HepG2 (cell line): Measurements from ENCODE around the gene ANO2. TPM values are rescaled to one million over a fixed set of nuclear protein-coding genes. Genes with fewer than 3 reads are reported as not detected.

Experiments
- ATAC-seq: fragments of 200-7000 bp; cut with Tn5 transposase; 3 replicates; pipeline ENCODE4 v1.9.1; 2020; ENCODE audit warnings: mild to moderate bottlenecking, moderate library complexity
- BruUV-seq: library from RNA; stranded (reverse); fragments of 400-500 nt; replicated peaks from 2 replicates; lab custom pipeline; 2021; lab: Mats Ljungman, UMichigan
- CTCF ChIA-PET: fragments of 300-600 bp; formaldehyde crosslinking; extraction: SDS; loops from one replicate; lab custom pipeline; 2021; ENCODE audit warnings: low total read pairs, inconsistent platforms, low intra/inter-chr PET ratio; lab: Yijun Ruan, JAX
- POLR2A ChIA-PET: fragments of 350-600 bp; sonication (Branson Sonifier 250); formaldehyde crosslinking; loops from one replicate; lab custom pipeline; 2020; ENCODE audit warnings: antibody characterized with exemption, inconsistent platforms; lab: Yijun Ruan, JAX
- DNase-seq: peaks from one replicate; pipeline ENCODE4 v3.0.0-alpha.2; 2015; ENCODE audit warnings: low spot score
- FAIRE-seq: peaks from 3 replicates; lab custom pipeline; 2011; peaks lifted over from hg19 to GRCh38; lab: Jason Lieb, UNC
- H2AFZ ChIP-seq: one replicate; pipeline ENCODE4 v1.6.1; 2011; ENCODE audit warnings: low read length, inconsistent platforms
- H3K27ac ChIP-seq: fragments of 300-600 bp; 3 replicates; pipeline ENCODE4 v1.8.0; 2011; ENCODE audit warnings: mixed run types, mild to moderate bottlenecking, mixed read lengths, low read length, inconsistent platforms; ENCODE audit not compliant: insufficient read depth; ENCODE audit errors: extremely low read length
- H3K27me3 ChIP-seq, 2 experiments: fragments of 200-600 bp in 1 of 2; 2 replicates in 1 of 2; 3 replicates in 1 of 2; pipeline versions ENCODE4 v1.6.0 to v1.8.0; 2011; ENCODE audit warnings: low read length in 2 of 2, mild to moderate bottlenecking in 2 of 2, moderate library complexity in 2 of 2, inconsistent platforms in 1 of 2; ENCODE audit not compliant: insufficient read depth in 2 of 2, control insufficient read depth in 1 of 2
- H3K36me3 ChIP-seq, 2 experiments: fragments of 200-600 bp in 1 of 2; replicated peaks in 1 of 2; 2 replicates in 1 of 2; 3 replicates in 1 of 2; pipeline versions ENCODE4 v1.5.1 to v1.8.0; 2011; ENCODE audit warnings: low read length in 2 of 2, inconsistent platforms in 1 of 2; ENCODE audit not compliant: insufficient read depth in 2 of 2, control insufficient read depth in 1 of 2
- H3K4me1 ChIP-seq: 2 replicates; pipeline ENCODE4 v1.5.1; 2012; ENCODE audit warnings: low read length, inconsistent platforms; ENCODE audit not compliant: insufficient read depth
- H3K4me2 ChIP-seq: 2 replicates; pipeline ENCODE4 v1.6.0; 2011; ENCODE audit warnings: low read depth, low read length, inconsistent platforms
- H3K4me3 ChIP-seq, 3 experiments: fragments of 200-600 bp in 1 of 3; sonication (generic), shearing (Covaris generic) in 1 of 3; replicated peaks in 1 of 3; 2 replicates each; pipeline ENCODE4 v1.5.1; 2011 to 2016; ENCODE audit warnings: low read length in 3 of 3, inconsistent platforms in 2 of 3, low read depth in 2 of 3, mild to moderate bottlenecking in 2 of 3, control low read depth in 1 of 3, mixed read lengths in 1 of 3; ENCODE audit not compliant: insufficient read depth in 1 of 3
- H3K79me2 ChIP-seq: one replicate; pipeline ENCODE4 v1.6.1; 2011; ENCODE audit warnings: low read length, inconsistent platforms; ENCODE audit not compliant: insufficient read depth
- H3K9ac ChIP-seq: 2 replicates; pipeline ENCODE4 v1.6.0; 2011; ENCODE audit warnings: mild to moderate bottlenecking, low read depth, low read length, inconsistent platforms; ENCODE audit not compliant: insufficient read depth
- H3K9me3 ChIP-seq: 2 replicates; pipeline ENCODE4 v1.5.1; 2012; ENCODE audit warnings: mild to moderate bottlenecking, low read length
- H4K20me1 ChIP-seq: 2 replicates; pipeline ENCODE4 v1.6.0; 2011; ENCODE audit warnings: inconsistent platforms, mild to moderate bottlenecking, low read length, moderate library complexity; ENCODE audit not compliant: insufficient read depth
- EHMT2 ChIP-seq: fragments of 200-600 bp; sonication (generic); IDR thresholded peaks from 2 replicates; pipeline ENCODE4 v1.7.0; 2017; ENCODE audit warnings: antibody characterized with exemption, low read depth, low read length, borderline replicate concordance
- MEIS1 ChIP-seq: sonication (generic); formaldehyde crosslinking; IDR thresholded peaks from 2 replicates; pipeline ENCODE4 v1.9.0; 2021; ENCODE audit warnings: mild to moderate bottlenecking, missing genetic modification reagents, moderate library complexity, borderline replicate concordance
- NFE2 ChIP-seq: sonication (generic); formaldehyde crosslinking; IDR thresholded peaks from 2 replicates; pipeline ENCODE4 v1.4.0; 2020; ENCODE audit warnings: missing genetic modification reagents
- REXO4 ChIP-seq: sonication (generic); formaldehyde crosslinking; IDR thresholded peaks from 2 replicates; pipeline ENCODE4 v1.8.0; 2022; ENCODE audit warnings: missing genetic modification reagents, mild to moderate bottlenecking, borderline replicate concordance
- TMF1 ChIP-seq: sonication (generic); formaldehyde crosslinking; IDR thresholded peaks from 2 replicates; pipeline ENCODE4 v1.8.1; 2022; ENCODE audit warnings: low read depth, missing genetic modification reagents
- ZNF512B ChIP-seq: sonication (generic); formaldehyde crosslinking; IDR thresholded peaks from 2 replicates; pipeline ENCODE4 v1.5.1; 2020; ENCODE audit warnings: missing genetic modification reagents, mild to moderate bottlenecking, borderline replicate concordance
- ZNF746 ChIP-seq: sonication (generic); formaldehyde crosslinking; IDR thresholded peaks from 2 replicates; pipeline ENCODE4 v1.8.0; 2022; ENCODE audit warnings: mild to moderate bottlenecking, missing genetic modification reagents
- ZSCAN12 ChIP-seq: sonication (generic); formaldehyde crosslinking; IDR thresholded peaks from 2 replicates; pipeline ENCODE4 v1.9.0; 2021; ENCODE audit warnings: mild to moderate bottlenecking, missing genetic modification reagents
- WGBS: methylation state at CpG from one replicate; pipeline ENCODE4 v1.1.6; 2017; ENCODE audit warnings: low lambda C conversion rate; 5-methylcytosine and 5-hydroxymethylcytosine counted together
- in situ Hi-C: cut with HindIII; loops from 2 replicates; pipeline ENCODE4 v1.10.0; 2017; ENCODE audit warnings: low pct_unique_long_range_greater_than_20kb; ENCODE audit not compliant: extremely low pct_ligation_motif_present
- intact Hi-C: fragments of 100-400 bp; cut with micrococcal nuclease; formaldehyde crosslinking; loops from one replicate; pipeline ENCODE4 v1.10.0; 2022; ENCODE audit not compliant: unreplicated experiment
- polyA plus RNA-seq, 8 experiments: library from polyadenylated mRNA; depleted of rRNA in 3 of 8; stranded (reverse) in 7 of 8; unstranded in 1 of 8; fragments of >200 nt; fragmentation: Illumina TruSeq in 4 of 8; extraction: Trizol in 4 of 8; gene quantifications; 2 replicates each; pipeline versions ENCODE4 v1.2.1 to v1.2.3, GENCODE V29; 2011 to 2016; ENCODE audit warnings: low read depth in 4 of 8, missing spikeins in 1 of 8, mixed read lengths in 1 of 8; ENCODE audit not compliant: insufficient read depth in 1 of 8
- total RNA-seq, 5 experiments: library from RNA; depleted of rRNA; stranded (reverse); fragments of >200 nt; fragmentation: Illumina TruSeq; extraction: Trizol; gene quantifications; 2 replicates each; pipeline ENCODE4 v1.2.3, GENCODE V29; 2016; ENCODE audit warnings: low read depth in 1 of 5

The ANO2 gene
- total and polyA plus RNA-seq, 2 of the 13 experiments (the other 11 are each of a cell fraction or from before 2014, with no cell fraction given): 0.18 TPM; not detected in 1

GRCh38 chr12:5614256-5614655 lies 330.8 kb downstream of the ANO2 start:
- no peak overlapping the region for H3K4me3 ChIP-seq
- H3K27me3 ChIP-seq: no peaks in the 10 kb centered on the region; a peak in 1 of 5 replicates
- ATAC-seq (no peak), DNase-seq (no peak), FAIRE-seq (no peak)
- H4K20me1 ChIP-seq: no peaks in the 10 kb centered on the region
- no peaks in the 10 kb centered on the region for H3K9me3 ChIP-seq
- no peak overlapping the region for H3K4me2 ChIP-seq
- intact Hi-C loops: no loop called here
- no peaks in the 10 kb centered on the region for H3K36me3 ChIP-seq
- no peak for TF ChIP-seq NFE2 (CRISPR knock-in tag)
- no peaks in the 10 kb centered on the region for H3K4me1 ChIP-seq
- 0% methylated on average over 1 of the region's 1 CpG for WGBS
- no peaks in the 10 kb centered on the region for H3K79me2 ChIP-seq
- no peak overlapping the region for H3K27ac ChIP-seq
- no peak overlapping the region for H2AFZ ChIP-seq
- in situ Hi-C loops: no loop called here
- no peak overlapping the region for H3K9ac ChIP-seq
- no TSS peak for BruUV-seq
- POLR2A ChIA-PET: no interaction called here
- CTCF ChIA-PET: no interaction called here

DNA sequence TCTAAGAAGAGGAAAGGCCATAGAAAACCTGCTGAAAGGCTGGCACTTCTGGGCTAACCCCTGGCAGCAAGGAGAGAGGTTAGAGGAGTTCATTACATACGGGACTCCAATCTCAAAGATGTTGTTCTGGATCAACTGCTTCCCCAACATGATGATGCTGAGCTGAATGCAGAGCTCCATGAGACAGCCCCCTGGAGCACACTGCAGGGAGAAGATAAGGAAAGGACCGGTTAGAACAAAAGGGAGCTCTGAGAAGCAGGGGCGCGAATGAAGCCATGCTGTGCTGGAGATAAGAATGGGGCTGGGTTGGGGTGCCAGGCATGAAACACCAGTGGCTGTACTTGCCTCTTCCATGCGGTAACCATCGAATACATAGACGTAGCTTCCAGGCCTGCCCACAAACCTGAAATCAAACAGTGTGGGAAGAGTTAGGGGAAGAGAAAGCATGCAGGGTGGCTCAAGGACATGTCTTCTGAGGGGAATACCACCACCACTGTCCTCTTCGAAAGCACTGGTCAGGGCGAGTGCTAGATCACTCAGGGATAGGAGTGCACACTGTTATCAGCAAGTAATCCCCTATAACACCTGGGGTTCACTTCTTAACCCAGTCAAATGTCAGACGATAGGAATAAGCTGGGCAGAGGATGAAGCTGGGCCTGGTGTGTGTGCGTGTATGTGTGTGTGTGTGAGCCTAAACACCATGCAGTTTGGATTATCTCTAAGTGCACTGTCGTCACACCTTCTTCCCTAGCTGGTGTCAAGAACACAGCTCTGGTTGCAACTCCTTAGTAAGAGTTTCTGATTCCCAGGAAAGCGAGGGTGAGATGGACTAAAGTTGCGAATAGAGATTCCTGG lies 332.3 kb downstream of the ANO2 start:
- no peak overlapping the region for H3K9ac ChIP-seq
- H3K27ac ChIP-seq: no peak overlapping the region
- ChIA-PET POLR2A (no interaction called here), CTCF (no interaction called here)
- in situ Hi-C loops: no loop called here
- H3K36me3 ChIP-seq: no peaks in the 10 kb centered on the region
- WGBS: 23% methylated on average over 12 of the region's 14 CpGs
- H3K4me1 ChIP-seq: no peaks in the 10 kb centered on the region
- H3K4me2 ChIP-seq: no peak overlapping the region
- DNase-seq (no peak), FAIRE-seq (no peak), ATAC-seq (no peak)
- H3K4me3 ChIP-seq: no peak overlapping the region
- intact Hi-C loops: no loop called here
- H3K27me3 ChIP-seq: no peaks in the 10 kb centered on the region; a peak in 1 of 5 replicates
- H4K20me1 ChIP-seq: no peaks in the 10 kb centered on the region
- no peaks in the 10 kb centered on the region for H3K9me3 ChIP-seq
- no peaks in the 10 kb centered on the region for H3K79me2 ChIP-seq
- no peak overlapping the region for H2AFZ ChIP-seq
- BruUV-seq: no TSS peak
- no peak for TF ChIP-seq MEIS1 (CRISPR knock-in tag)
- TF ChIP-seq TMF1: no peak
- TF ChIP-seq ZNF746 (CRISPR knock-in tag): no peak
- no peak for TF ChIP-seq ZSCAN12
- no peak for TF ChIP-seq ZNF512B (CRISPR knock-in tag)
- TF ChIP-seq REXO4 (CRISPR knock-in tag): no peak
- no peak for TF ChIP-seq EHMT2
